GM12878 (cell line): ENCODE data around the gene DOCK2. TPM values are rescaled to one million over a fixed set of nuclear protein-coding genes. Genes with fewer than 3 reads are reported as not detected.

Experiments
- ATAC-seq: fragments of 200-7000 bp; cut with Tn5 transposase; 3 replicates; pipeline ENCODE4 v1.9.1; 2020; ENCODE audit warnings: mild to moderate bottlenecking, moderate library complexity
- BruUV-seq: library from RNA; stranded (reverse); fragments of 400-500 nt; replicated peaks from 2 replicates; lab custom pipeline; 2021; lab: Mats Ljungman, UMichigan
- CTCF ChIA-PET: fragments of 300-600 bp; sonication (Branson Sonifier 250); formaldehyde crosslinking; extraction: SDS; loops from one replicate; lab custom pipeline; 2021; ENCODE audit warnings: inconsistent platforms; lab: Yijun Ruan, JAX
- POLR2A ChIA-PET: fragments of 350-600 bp; formaldehyde crosslinking; extraction: SDS; loops from one replicate; lab custom pipeline; 2021; ENCODE audit warnings: inconsistent platforms; lab: Charles Lee
- RAD21 ChIA-PET: fragments of 300-600 bp; sonication (Branson Sonifier 250); formaldehyde crosslinking; loops from one replicate; lab custom pipeline; 2023; ENCODE audit warnings: antibody characterized with exemption; ENCODE audit not compliant: unreplicated experiment; lab: Charles Lee
- SMC1A ChIA-PET: fragments of 300-600 bp; sonication (Branson Sonifier 250); formaldehyde crosslinking; loops from one replicate; lab custom pipeline; 2023; ENCODE audit not compliant: unreplicated experiment, uncharacterized antibody; lab: Charles Lee
- DNase-seq: peaks from one replicate; pipeline ENCODE4 v3.0.0-alpha.2; 2011; ENCODE audit warnings: low read depth, low spot score
- FAIRE-seq: peaks from 3 replicates; lab custom pipeline; 2011; peaks lifted over from hg19 to GRCh38; lab: Jason Lieb, UNC
- H2AFZ ChIP-seq: 2 replicates; pipeline ENCODE4 v1.6.0; 2011; ENCODE audit warnings: low read depth, low read length, control low read depth; ENCODE audit not compliant: control insufficient read depth
- H3K27ac ChIP-seq: 2 replicates; pipeline ENCODE4 v1.5.1; 2011; ENCODE audit warnings: control low read depth; ENCODE audit not compliant: control insufficient read depth, insufficient read depth
- H3K27me3 ChIP-seq, 2 experiments: replicated peaks in 1 of 2; 2 replicates each; pipeline versions ENCODE4 v1.6.0 to v1.6.1; 2011; ENCODE audit warnings: low read length in 1 of 2; ENCODE audit not compliant: control insufficient read depth in 2 of 2, insufficient read depth in 2 of 2
- H3K36me3 ChIP-seq, 2 experiments: 2 replicates each; pipeline ENCODE4 v1.5.1; 2011; ENCODE audit warnings: low read length in 1 of 2; ENCODE audit not compliant: control insufficient read depth in 2 of 2, insufficient read depth in 2 of 2
- H3K4me1 ChIP-seq: 2 replicates; pipeline ENCODE4 v1.6.1; 2011; ENCODE audit warnings: mild to moderate bottlenecking, low read length, moderate library complexity, mixed read lengths; ENCODE audit not compliant: control insufficient read depth, insufficient read depth
- H3K4me2 ChIP-seq: 2 replicates; pipeline ENCODE4 v1.6.0; 2011; ENCODE audit warnings: control low read depth; ENCODE audit not compliant: control insufficient read depth, insufficient read depth
- H3K4me3 ChIP-seq: fragments of 200-600 bp; sonication (generic); 2 replicates; pipeline ENCODE4 v1.5.1; 2016
- H3K79me2 ChIP-seq: 2 replicates; pipeline ENCODE4 v1.6.0; 2011; ENCODE audit warnings: low read length; ENCODE audit not compliant: control insufficient read depth, insufficient read depth
- H3K9ac ChIP-seq: 2 replicates; pipeline ENCODE4 v1.8.0; 2011; ENCODE audit warnings: low read length, control low read depth, mixed read lengths; ENCODE audit not compliant: control insufficient read depth, insufficient read depth
- H3K9me3 ChIP-seq: replicated peaks from 3 replicates; pipeline ENCODE4 v1.5.1; 2011; ENCODE audit warnings: mild to moderate bottlenecking, low read length; ENCODE audit not compliant: control insufficient read depth, insufficient read depth
- H4K20me1 ChIP-seq: 2 replicates; pipeline ENCODE4 v1.6.0; 2011; ENCODE audit not compliant: control insufficient read depth, insufficient read depth
- CHD2 ChIP-seq: IDR thresholded peaks from 2 replicates; pipeline ENCODE4 v1.6.1; 2011; ENCODE audit warnings: low read depth, low read length, improper control_type of control experiment, borderline replicate concordance
- FOXK2 ChIP-seq: fragments of 450-650 bp; IDR thresholded peaks from 2 replicates; pipeline ENCODE4 v1.6.1; 2017; ENCODE audit warnings: mild to moderate bottlenecking, moderate library complexity
- IKZF1 ChIP-seq: fragments of 450-650 bp; conservative IDR thresholded peaks from 2 replicates; pipeline ENCODE4 v1.6.1; 2017; ENCODE audit warnings: antibody characterized with exemption, mild to moderate bottlenecking
- KDM1A ChIP-seq: fragments of 200-600 bp; sonication (generic); IDR thresholded peaks from 2 replicates; pipeline ENCODE4 v1.6.1; 2016; ENCODE audit warnings: borderline replicate concordance
- PRDM15 ChIP-seq: fragments of 450-650 bp; formaldehyde crosslinking; IDR thresholded peaks from 2 replicates; pipeline ENCODE4 v1.4.0; 2020; ENCODE audit warnings: mild to moderate bottlenecking, moderate library complexity
- RAD51 ChIP-seq: fragments of 450-650 bp; IDR thresholded peaks from 2 replicates; pipeline ENCODE4 v1.6.1; 2016; ENCODE audit warnings: moderate library complexity, mild to moderate bottlenecking, inconsistent platforms
- RCOR1 ChIP-seq: conservative IDR thresholded peaks from 2 replicates; pipeline ENCODE4 v1.6.1; 2012; ENCODE audit warnings: low read depth, low read length, improper control_type of control experiment
- RELB ChIP-seq: fragments of 450-650 bp; IDR thresholded peaks from 2 replicates; pipeline ENCODE4 v1.6.1; 2017; ENCODE audit warnings: low read depth, mild to moderate bottlenecking, moderate library complexity
- STAT3 ChIP-seq: IDR thresholded peaks from 2 replicates; pipeline ENCODE4 v1.6.1; 2011; ENCODE audit warnings: low read depth, low read length, improper control_type of control experiment
- YBX1 ChIP-seq: fragments of 450-650 bp; IDR thresholded peaks from 2 replicates; pipeline ENCODE4 v1.6.1; 2016; ENCODE audit warnings: antibody characterized with exemption
- ZNF687 ChIP-seq: fragments of 450-650 bp; IDR thresholded peaks from 2 replicates; pipeline ENCODE4 v1.6.1; 2017; ENCODE audit warnings: mild to moderate bottlenecking, moderate library complexity
- WGBS: methylation state at CpG from one replicate; pipeline ENCODE4 v1.1.6; 2016; ENCODE audit warnings: low lambda C conversion rate; ENCODE audit not compliant: insufficient replicate concordance, insufficient coverage; ENCODE audit errors: missing lambda C conversion rate; 5-methylcytosine and 5-hydroxymethylcytosine counted together
- in situ Hi-C: fragments of 300-500 bp; cut with MboI; formaldehyde crosslinking; loops from 9 replicates; pipeline ENCODE4 v1.14.3; 2018; ENCODE audit warnings: mixed read lengths
- intact Hi-C: fragments of 100-400 bp; cut with micrococcal nuclease; formaldehyde crosslinking; loops from one replicate; pipeline ENCODE4 v1.14.2; 2022; ENCODE audit not compliant: unreplicated experiment
- polyA plus RNA-seq, 11 experiments: library from polyadenylated mRNA; depleted of rRNA in 4 of 11; unstranded in 6 of 11; stranded (reverse) in 5 of 11; fragments of >200 nt; fragmentation: Nextera tagmentation in 4 of 11; fragmentation: Illumina TruSeq in 1 of 11; extraction: Ambion mirVana in 4 of 11; extraction: Trizol in 1 of 11; gene quantifications; 1 replicate in 1 of 11; 2 replicates in 10 of 11; pipeline versions ENCODE4 v1.2.1 to v1.2.3, GENCODE V29; 2011 to 2016; ENCODE audit warnings: inconsistent platforms in 2 of 11, missing spikeins in 2 of 11, low read depth in 1 of 11
- total RNA-seq, 4 experiments: library from RNA; depleted of rRNA in 3 of 4; stranded (reverse); fragments of >200 nt in 3 of 4; fragmentation: Illumina TruSeq in 1 of 4; extraction: Trizol in 1 of 4; gene quantifications; 2 replicates each; pipeline versions ENCODE4 v1.2.1 to v1.2.3, GENCODE V29; 2013 to 2021
- TF ChIP-seq, protein P1 (sequence below): IDR thresholded peaks from 2 replicates; pipeline ENCODE4 v1.6.1; 2011; ENCODE audit warnings: borderline replicate concordance, low read depth, mild to moderate bottlenecking, moderate library complexity, low read length; ENCODE audit not compliant: insufficient read depth, poor library complexity, severe bottlenecking

Gene DOCK2
- total and polyA plus RNA-seq, 10 of the 15 experiments (the other 5 are each of a cell fraction or from before 2014, with no cell fraction given) = 34.2 to 192 (median 118) TPM

- H3K4me1 ChIP-seq = no peaks in the 10 kb centered on the region
- H3K4me2 ChIP-seq = no peak overlapping the region
- DNase-seq (no peak), ATAC-seq (no peak), FAIRE-seq (no peak)
- POLR2A ChIA-PET = no interaction called here
- H4K20me1 ChIP-seq = no peaks in the 10 kb centered on the region
- H3K9me3 ChIP-seq = no peaks in the 10 kb centered on the region
- intact Hi-C loops = no loop called here
- RAD21 ChIA-PET = no interaction called here
- no peaks in the 10 kb centered on the region; a peak in 1 of 4 replicates for H3K36me3 ChIP-seq
- in situ Hi-C loops = no loop called here
- no peaks in the 10 kb centered on the region for H3K79me2 ChIP-seq
- CTCF ChIA-PET = no interaction called here
- H2AFZ ChIP-seq = no peak overlapping the region
- SMC1A ChIA-PET = interaction anchor here (1.1 kb wide), 1 partner anchor 92 kb away, joined by 3 read pairs; no protein-coding TSS in a partner anchor
- no TSS peak for BruUV-seq
- no peaks in the 10 kb centered on the region for H3K27me3 ChIP-seq
- WGBS = 55% methylated on average over 5 of the region's 5 CpGs
- no peak overlapping the region for H3K9ac ChIP-seq
- H3K27ac ChIP-seq = no peak overlapping the region
- H3K4me3 ChIP-seq = no peak overlapping the region
- TF ChIP-seq, protein P1, sequence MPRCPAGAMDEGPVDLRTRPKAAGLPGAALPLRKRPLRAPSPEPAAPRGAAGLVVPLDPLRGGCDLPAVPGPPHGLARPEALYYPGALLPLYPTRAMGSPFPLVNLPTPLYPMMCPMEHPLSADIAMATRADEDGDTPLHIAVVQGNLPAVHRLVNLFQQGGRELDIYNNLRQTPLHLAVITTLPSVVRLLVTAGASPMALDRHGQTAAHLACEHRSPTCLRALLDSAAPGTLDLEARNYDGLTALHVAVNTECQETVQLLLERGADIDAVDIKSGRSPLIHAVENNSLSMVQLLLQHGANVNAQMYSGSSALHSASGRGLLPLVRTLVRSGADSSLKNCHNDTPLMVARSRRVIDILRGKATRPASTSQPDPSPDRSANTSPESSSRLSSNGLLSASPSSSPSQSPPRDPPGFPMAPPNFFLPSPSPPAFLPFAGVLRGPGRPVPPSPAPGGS = no peak
- TF ChIP-seq ZNF687 (no peak), YBX1 (no peak), STAT3 (no peak), RELB (no peak), PRDM15 (no peak), FOXK2 (no peak), CHD2 (no peak), RAD51 (no peak), KDM1A (no peak), IKZF1 (no peak), RCOR1 (no peak)
These were observed 455.5 kb downstream of the DOCK2 start for GRCh38 chr5:170092455-170093101.
